HL-60 (cell line): ENCODE measurements around the gene FOXC2.

Experiments
- DNase-seq, 2 experiments: peaks; one replicate each; pipeline ENCODE4 v3.0.0-alpha.2; 2010 to 2020; ENCODE audit warnings: low read depth in 1 of 2, low spot score in 1 of 2
- H3K27ac ChIP-seq: fragments of 250-450 bp; sonication (Bioruptor Pico); replicated peaks from 2 replicates; pipeline ENCODE4 v1.5.1; 2020; ENCODE audit warnings: mild to moderate bottlenecking, moderate library complexity
- H3K27me3 ChIP-seq: fragments of 250-450 bp; sonication (Bioruptor Pico); 2 replicates; pipeline ENCODE4 v1.5.1; 2021; ENCODE audit warnings: mild to moderate bottlenecking, moderate library complexity; ENCODE audit not compliant: insufficient read depth, poor library complexity, severe bottlenecking
- H3K4me3 ChIP-seq: replicated peaks from 2 replicates; pipeline ENCODE4 v1.5.1; 2011; ENCODE audit warnings: mild to moderate bottlenecking, control low read depth, low read length; ENCODE audit not compliant: insufficient read depth
- GABPA ChIP-seq: IDR thresholded peaks from 2 replicates; pipeline ENCODE4 v1.6.1; 2012; ENCODE audit warnings: low read depth
- POLR2AphosphoS5 ChIP-seq: IDR thresholded peaks from 2 replicates; pipeline ENCODE4 v1.6.1; 2012; ENCODE audit warnings: low read depth
- SPI1 ChIP-seq: IDR thresholded peaks from 2 replicates; pipeline ENCODE4 v1.6.1; 2012; ENCODE audit warnings: low read depth, mild to moderate bottlenecking, borderline replicate concordance
- TF ChIP-seq, protein P1 (sequence below): IDR thresholded peaks from one replicate; pipeline ENCODE4 v1.5.1; 2011; ENCODE audit warnings: low read length, control low read depth, inconsistent platforms; ENCODE audit not compliant: insufficient read depth
- TF ChIP-seq, protein P2 (sequence below): IDR thresholded peaks from 2 replicates; pipeline ENCODE4 v1.6.1; 2012; ENCODE audit warnings: low read depth; ENCODE audit not compliant: insufficient replicate concordance

The FOXC2 gene

DNA sequence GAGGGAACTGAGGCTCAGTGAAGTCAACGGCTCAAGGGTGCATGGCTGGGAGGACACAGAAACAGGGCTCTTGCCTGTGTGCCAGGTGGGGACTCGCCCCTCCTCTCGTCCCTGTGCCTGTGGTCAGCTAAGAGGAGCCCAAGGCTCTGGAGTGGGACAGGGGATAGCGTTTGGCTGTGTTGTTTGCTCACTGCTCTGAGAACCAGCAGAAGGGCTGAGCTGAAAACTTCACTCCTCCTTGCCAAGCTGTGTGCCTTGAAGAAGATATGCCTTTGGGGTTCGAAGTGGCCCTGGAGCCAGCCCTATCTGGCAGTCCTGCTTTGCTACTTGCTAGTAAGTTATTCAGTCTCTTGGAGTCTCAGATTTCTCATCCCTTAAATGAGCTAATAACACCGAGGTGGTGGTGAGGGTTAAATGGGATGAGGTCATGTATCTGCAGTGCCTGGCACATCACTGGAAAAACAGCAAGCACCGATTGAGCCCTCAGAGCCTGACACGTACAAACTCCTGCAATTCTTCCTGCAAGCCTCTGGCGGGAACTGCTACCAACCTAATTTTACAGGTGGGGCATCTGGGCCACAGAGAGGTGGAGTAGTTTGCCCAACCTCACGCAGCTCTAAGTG is 29.5 kb downstream of the FOXC2 start:
- H3K27me3 ChIP-seq, result no peaks in the 10 kb centered on the region
- no peak for DNase-seq
- no peak for TF ChIP-seq SPI1
- no peak for TF ChIP-seq POLR2AphosphoS5
- TF ChIP-seq, protein P1, sequence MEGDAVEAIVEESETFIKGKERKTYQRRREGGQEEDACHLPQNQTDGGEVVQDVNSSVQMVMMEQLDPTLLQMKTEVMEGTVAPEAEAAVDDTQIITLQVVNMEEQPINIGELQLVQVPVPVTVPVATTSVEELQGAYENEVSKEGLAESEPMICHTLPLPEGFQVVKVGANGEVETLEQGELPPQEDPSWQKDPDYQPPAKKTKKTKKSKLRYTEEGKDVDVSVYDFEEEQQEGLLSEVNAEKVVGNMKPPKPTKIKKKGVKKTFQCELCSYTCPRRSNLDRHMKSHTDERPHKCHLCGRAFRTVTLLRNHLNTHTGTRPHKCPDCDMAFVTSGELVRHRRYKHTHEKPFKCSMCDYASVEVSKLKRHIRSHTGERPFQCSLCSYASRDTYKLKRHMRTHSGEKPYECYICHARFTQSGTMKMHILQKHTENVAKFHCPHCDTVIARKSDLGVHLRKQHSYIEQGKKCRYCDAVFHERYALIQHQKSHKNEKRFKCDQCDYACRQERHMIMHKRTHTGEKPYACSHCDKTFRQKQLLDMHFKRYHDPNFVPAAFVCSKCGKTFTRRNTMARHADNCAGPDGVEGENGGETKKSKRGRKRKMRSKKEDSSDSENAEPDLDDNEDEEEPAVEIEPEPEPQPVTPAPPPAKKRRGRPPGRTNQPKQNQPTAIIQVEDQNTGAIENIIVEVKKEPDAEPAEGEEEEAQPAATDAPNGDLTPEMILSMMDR, result no peak
- no peak for TF ChIP-seq GABPA
- TF ChIP-seq, protein P2, sequence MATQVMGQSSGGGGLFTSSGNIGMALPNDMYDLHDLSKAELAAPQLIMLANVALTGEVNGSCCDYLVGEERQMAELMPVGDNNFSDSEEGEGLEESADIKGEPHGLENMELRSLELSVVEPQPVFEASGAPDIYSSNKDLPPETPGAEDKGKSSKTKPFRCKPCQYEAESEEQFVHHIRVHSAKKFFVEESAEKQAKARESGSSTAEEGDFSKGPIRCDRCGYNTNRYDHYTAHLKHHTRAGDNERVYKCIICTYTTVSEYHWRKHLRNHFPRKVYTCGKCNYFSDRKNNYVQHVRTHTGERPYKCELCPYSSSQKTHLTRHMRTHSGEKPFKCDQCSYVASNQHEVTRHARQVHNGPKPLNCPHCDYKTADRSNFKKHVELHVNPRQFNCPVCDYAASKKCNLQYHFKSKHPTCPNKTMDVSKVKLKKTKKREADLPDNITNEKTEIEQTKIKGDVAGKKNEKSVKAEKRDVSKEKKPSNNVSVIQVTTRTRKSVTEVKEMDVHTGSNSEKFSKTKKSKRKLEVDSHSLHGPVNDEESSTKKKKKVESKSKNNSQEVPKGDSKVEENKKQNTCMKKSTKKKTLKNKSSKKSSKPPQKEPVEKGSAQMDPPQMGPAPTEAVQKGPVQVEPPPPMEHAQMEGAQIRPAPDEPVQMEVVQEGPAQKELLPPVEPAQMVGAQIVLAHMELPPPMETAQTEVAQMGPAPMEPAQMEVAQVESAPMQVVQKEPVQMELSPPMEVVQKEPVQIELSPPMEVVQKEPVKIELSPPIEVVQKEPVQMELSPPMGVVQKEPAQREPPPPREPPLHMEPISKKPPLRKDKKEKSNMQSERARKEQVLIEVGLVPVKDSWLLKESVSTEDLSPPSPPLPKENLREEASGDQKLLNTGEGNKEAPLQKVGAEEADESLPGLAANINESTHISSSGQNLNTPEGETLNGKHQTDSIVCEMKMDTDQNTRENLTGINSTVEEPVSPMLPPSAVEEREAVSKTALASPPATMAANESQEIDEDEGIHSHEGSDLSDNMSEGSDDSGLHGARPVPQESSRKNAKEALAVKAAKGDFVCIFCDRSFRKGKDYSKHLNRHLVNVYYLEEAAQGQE, result no peak

DNA sequence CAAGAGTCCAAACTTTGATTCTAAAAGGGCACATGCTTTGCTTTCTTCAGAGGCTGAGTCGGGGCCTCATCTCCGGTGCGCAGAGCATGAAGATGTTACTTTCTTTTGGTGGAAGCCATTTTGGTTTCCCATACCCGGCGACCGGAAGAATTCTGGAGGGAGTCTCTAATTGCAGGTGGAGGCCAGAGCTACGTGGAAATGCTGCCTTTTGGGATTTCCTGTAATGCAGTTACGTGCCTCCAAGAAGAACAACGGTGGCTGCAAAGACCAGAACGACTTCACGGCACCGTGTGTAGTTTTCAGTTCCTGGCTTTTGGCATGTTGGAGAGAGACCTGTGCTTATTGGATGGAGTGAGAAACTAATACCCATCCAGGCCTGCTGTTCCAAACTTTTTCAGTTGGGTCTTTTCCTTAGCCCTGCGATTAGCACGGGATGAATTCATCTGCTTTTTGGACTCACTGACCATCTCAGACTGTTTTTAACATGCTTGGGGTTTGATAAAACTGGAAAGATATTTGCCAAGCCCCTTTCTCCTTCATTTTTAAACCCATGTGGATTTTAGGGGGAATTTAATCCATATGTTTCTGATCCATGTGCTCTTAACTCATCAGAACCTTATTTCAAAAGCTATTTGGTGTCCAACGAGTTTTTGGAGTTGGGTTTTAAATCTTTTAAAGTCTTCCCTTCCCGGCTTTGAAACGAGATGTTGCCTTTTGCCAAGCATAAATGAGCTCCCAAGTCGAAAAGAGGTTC is 30.7 kb downstream of the FOXC2 start:
- Histone ChIP-seq H3K27ac (no peak overlapping the region), H3K27me3 (no peaks in the 10 kb centered on the region), H3K4me3 (no peak overlapping the region)
- no peak for DNase-seq
- TF ChIP-seq POLR2AphosphoS5 (no peak), GABPA (no peak), SPI1 (no peak)
- TF ChIP-seq, protein P1, result no peak
- TF ChIP-seq, protein P2, result no peak

More for the DNA sequence above, 29.5 kb downstream of the FOXC2 start:
- no peak overlapping the region for H3K27ac ChIP-seq
- no peak overlapping the region for H3K4me3 ChIP-seq

DNA sequence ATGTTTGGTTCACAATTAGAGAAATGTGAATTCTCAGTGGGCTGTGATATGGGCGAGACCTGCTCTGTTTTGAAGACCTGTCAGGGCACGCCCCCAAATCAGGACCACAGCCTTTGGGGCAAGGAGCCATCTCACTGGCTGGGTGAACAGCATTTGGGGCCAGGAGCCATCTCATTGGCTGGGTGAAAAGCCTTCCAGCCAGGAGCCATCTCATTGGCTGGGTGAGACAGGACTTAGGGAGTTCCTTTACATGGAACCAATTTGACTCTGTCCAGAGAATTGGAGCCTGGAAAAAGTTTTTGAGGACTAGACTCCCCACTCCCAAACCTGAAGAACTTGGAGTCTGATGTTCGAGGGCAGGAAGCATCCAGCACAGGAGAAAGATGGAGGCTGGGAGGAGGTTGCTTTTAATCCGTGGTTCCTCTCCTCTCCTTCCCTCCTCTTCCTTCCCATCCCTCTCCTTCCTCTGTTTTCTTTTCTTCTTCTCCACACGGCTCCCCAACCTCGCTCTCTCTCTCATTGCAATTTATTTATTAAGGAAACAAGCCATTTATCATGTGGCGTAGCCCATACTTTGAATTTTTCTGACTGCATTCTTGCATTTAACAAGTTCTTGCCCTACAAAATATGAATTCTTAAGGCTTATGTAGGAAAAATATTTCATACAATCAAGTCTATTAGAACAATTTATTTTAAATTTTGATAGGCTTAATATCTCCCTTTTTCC is 31.4 kb downstream of the FOXC2 start:
- no peaks in the 10 kb centered on the region for H3K27me3 ChIP-seq
- no peak for DNase-seq

More for the DNA sequence above, 31.4 kb downstream of the FOXC2 start:
- H3K27ac ChIP-seq, result no peak overlapping the region
- no peak overlapping the region for H3K4me3 ChIP-seq
- TF ChIP-seq, protein P2, result no peak
- no peak for TF ChIP-seq POLR2AphosphoS5
- no peak for TF ChIP-seq SPI1
- TF ChIP-seq GABPA, result no peak
- TF ChIP-seq, protein P1, result no peak
